ENCODE results near the gene ZNF512B. TPM values are rescaled to one million over a fixed set of nuclear protein-coding genes. Genes with fewer than 3 reads are reported as not detected.

ZNF512B gene
- total RNA-seq, 1 donor from 2014 or later = 17.6 TPM

DNA sequence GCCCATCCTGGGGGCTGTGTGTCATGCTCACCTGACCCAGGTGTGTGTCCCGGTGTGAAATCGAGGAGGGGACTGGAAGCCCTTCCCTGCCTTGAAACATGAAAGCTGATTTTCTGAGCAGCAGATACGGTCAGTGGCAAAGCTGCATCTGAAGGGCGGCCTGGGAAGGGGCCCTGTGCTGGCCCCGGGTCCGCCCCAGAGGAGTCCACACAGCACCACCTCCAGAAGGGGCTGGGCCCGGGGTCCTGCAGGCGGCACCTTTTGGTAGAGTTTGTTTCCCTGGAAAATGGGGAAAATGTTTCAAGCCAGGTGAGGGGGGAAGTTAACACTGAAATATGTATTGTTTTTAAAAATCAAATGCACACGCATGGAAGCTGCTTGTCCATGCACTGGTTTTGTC lies 34.3 kb downstream of the ZNF512B start:
- peaks cover 67% of the 10 kb centered on the region for H3K36me3 ChIP-seq
- H3K4me3 ChIP-seq = no peak overlapping the region
- ATAC-seq = no peak
- H3K27ac ChIP-seq = no peak overlapping the region
- H3K27me3 ChIP-seq = no peaks in the 10 kb centered on the region
- H3K4me1 ChIP-seq = no peaks in the 10 kb centered on the region
- no peaks in the 10 kb centered on the region for H3K9me3 ChIP-seq
- intact Hi-C loops (cut with DNase I) = no loop called here
- TF ChIP-seq, protein P1, sequence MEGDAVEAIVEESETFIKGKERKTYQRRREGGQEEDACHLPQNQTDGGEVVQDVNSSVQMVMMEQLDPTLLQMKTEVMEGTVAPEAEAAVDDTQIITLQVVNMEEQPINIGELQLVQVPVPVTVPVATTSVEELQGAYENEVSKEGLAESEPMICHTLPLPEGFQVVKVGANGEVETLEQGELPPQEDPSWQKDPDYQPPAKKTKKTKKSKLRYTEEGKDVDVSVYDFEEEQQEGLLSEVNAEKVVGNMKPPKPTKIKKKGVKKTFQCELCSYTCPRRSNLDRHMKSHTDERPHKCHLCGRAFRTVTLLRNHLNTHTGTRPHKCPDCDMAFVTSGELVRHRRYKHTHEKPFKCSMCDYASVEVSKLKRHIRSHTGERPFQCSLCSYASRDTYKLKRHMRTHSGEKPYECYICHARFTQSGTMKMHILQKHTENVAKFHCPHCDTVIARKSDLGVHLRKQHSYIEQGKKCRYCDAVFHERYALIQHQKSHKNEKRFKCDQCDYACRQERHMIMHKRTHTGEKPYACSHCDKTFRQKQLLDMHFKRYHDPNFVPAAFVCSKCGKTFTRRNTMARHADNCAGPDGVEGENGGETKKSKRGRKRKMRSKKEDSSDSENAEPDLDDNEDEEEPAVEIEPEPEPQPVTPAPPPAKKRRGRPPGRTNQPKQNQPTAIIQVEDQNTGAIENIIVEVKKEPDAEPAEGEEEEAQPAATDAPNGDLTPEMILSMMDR (IDR thresholded peaks at IDR 0.05) = no peak
- no peak for DNase-seq

DNA sequence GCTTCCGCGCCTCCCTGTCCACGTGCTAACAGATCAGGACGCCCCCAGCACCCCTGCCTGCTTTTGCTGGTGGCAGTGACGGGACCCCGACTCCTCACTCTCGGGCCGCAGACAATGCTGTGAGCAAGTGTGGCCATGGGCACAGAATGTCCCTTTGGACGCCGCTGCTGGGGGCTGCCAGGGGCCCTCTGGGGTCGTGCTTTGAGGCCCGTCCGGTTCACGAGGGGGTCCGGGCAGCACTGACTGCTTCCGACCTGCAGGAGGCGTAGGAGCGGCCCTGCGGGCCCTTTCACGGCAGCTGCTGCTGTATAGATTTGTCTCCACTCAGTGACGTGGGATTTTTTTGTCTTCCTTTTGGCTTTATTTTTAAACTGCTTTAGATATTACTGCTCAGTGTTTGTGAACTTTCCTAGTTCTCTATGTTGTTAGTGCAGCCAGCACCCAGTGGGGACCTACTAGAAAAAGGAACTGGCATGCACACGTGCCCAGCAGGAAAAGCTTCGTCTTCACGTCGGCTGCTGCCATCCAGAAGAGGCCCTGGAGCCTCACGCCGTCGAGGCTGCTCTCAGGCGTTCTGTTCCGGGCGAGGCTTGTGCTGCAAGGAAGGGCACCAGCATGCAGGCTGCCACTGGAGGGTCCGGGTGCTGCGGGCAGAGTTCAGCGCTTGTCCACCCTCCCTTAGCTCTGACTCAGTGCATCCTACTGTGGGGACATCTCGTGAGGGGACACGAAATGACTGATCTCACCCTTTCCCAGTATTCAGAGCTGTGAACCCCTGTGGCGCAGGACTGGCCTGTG lies 35.3 kb downstream of the ZNF512B start:
- Histone ChIP-seq H3K4me3 (no peak overlapping the region), H3K4me1 (no peaks in the 10 kb centered on the region), H3K9me3 (no peaks in the 10 kb centered on the region), H3K36me3 (peaks cover 67% of the 10 kb centered on the region), H3K27ac (no peak overlapping the region), H3K27me3 (no peaks in the 10 kb centered on the region)
- TF ChIP-seq, protein P1 (IDR thresholded peaks at IDR 0.05) = peak; percentile 19
- intact Hi-C loops (cut with DNase I) = no loop called here
- DNase-seq = no peak
- ATAC-seq = no peak

DNA sequence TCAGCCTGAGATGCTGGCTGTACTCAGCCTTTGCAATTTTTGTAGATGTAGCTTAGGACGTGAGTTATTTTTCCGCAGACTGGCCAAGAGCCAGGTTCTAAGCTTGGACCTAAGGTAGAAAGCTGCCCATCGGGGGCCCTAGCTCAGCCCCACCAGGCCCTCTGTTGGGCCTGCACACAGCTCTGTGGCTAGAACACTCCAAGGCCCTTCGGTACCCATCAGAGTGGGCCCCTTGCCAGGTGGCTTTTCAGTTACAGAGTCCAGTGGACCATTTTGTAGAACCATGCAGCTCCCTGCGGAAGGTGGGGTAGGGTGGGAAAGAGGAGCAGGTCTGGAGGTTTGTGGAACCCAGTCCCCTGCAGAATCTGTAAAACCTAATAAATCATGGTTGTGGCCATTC lies 36.1 kb downstream of the ZNF512B start:
- Histone ChIP-seq H3K36me3 (peaks cover 67% of the 10 kb centered on the region), H3K27me3 (no peaks in the 10 kb centered on the region), H3K4me1 (no peaks in the 10 kb centered on the region), H3K27ac (no peak overlapping the region), H3K4me3 (no peak overlapping the region), H3K9me3 (no peaks in the 10 kb centered on the region)
- DNase-seq (no peak), ATAC-seq (no peak)
- intact Hi-C loops (cut with DNase I) = no loop called here
- TF ChIP-seq, protein P1 (IDR thresholded peaks at IDR 0.05) = no peak

DNA sequence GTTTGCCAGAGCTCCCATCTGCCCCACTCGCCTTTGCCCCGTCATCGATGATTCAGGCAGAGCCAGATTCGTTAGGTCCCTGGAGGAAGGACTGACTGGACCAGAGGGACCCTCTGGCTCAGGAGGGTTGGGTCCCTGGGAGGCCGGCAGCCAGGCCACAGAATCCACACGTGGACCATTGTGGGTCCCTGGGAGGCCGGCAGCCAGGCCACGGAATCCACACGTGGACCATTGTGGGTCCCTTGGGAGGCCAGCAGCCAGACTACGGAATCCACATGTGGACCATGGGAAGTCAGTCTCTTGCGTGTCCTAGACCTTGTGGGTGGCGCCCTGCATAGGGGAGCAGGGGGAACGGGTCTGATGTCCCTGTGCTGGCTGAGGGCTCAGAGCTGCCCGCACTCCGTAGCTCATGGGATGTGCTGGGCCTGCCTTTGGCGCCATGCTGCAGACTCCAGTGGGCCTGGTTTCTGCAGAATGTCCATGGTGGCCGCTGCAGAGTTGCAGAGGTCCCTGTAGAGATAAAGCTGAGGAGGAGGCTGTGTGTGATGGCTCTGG lies 37.0 kb downstream of the ZNF512B start:
- Histone ChIP-seq H3K4me1 (no peaks in the 10 kb centered on the region), H3K9me3 (no peaks in the 10 kb centered on the region), H3K27me3 (no peaks in the 10 kb centered on the region), H3K4me3 (no peak overlapping the region), H3K36me3 (peaks cover 76% of the 10 kb centered on the region), H3K27ac (no peak overlapping the region)
- TF ChIP-seq, protein P1 (IDR thresholded peaks at IDR 0.05) = no peak
- intact Hi-C loops (cut with DNase I) = no loop called here
- DNase-seq = no peak
- ATAC-seq = no peak

DNA sequence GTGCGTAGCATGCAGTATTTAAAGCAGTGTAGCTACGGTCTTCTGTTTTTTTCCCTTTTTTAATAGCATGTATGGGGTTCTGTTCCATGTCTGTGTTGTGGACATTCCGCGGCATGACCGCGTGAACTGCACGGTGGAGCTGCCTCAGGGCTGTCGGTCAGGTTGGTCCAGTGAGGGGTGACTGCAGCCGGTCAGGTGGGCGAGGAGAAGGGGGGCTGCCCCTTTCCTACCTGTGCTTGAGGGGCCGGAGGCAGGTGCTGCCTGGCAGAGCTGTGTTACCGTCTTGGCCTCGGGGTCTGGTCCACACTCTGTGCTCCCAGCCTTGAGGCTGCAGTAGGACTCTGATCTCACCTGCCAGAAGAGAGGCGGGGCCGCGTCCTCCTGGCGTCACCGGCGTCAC lies 38.0 kb downstream of the ZNF512B start:
- intact Hi-C loops (cut with DNase I) = no loop called here
- Histone ChIP-seq H3K4me1 (no peaks in the 10 kb centered on the region), H3K36me3 (peaks cover 80% of the 10 kb centered on the region), H3K9me3 (no peaks in the 10 kb centered on the region), H3K4me3 (no peak overlapping the region), H3K27ac (no peak overlapping the region), H3K27me3 (no peaks in the 10 kb centered on the region)
- no peak for DNase-seq
- TF ChIP-seq, protein P1 (IDR thresholded peaks at IDR 0.05) = no peak
- ATAC-seq = no peak
